ENCODE results near the gene CMPK1.
A peak's percentile ranks its signal among the peaks of the same experiment; 100 is the strongest.
"Not testable (repeated sequence)": the region's sequence is repeated elsewhere in the genome, so short reads cannot be mapped to it uniquely, and the experiment has no call there.

The CMPK1 gene

DNA sequence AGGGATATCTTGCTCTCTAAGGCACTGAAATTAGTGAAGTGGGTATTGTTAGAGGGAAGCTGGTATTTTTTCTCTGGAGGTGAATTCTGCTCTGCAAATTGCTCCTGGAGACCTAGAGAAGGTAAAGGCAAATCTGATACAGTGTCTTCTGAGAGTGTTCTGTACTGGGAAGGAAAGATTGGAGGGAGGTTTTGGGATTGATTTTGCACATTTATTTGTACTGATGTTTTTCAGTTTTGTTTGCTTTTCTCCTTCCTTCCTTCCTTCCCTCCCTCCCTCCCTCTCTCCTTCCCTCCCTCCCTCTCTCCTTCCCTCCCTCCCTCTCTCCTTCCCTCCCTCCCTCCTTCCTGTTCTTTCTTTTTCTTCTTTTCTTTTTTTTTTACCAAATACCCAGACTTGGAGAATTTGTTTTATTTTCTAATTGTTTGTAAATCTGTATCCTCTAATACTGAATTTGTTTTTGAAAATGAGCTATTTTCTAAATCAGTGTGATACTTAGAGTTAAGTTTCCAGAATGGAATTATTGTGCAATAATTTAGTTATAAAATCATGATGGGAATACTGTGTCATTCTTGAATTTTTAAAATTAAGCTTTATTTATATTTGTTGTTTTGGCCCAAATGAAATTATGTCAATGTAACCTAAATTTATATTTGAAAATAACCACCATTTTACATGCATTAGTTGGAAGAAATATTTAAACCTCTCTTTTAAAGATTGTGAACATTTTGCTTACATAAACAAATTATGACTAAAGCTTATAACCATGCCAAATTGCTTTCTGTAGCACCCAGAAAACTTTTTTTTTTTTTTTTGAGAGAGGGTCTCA, 4.9 kb downstream of the CMPK1 start:
- DNase-seq (ENCODE audit: low spot score) = no peak

DNA sequence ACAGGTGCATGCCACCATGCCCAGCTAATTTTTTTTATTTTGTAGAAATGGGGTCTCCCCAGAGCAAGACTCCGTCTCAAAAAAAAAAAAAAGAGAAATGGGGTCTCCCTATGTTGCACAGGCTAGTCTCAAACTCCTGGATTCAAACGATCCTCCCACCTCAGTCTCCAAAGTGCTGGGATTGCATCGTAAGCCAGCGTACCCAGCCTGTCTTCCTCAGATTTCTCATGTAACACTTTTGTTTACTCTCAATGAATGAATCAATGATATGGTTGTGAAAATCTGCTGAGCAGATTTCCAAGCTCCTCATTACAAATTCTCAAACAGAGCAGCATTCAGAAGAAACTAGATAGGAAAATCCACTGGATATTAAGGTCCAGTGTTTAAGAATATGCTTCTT, 6.6 kb downstream of the CMPK1 start:
- no peak for DNase-seq (ENCODE audit: low spot score)

DNA sequence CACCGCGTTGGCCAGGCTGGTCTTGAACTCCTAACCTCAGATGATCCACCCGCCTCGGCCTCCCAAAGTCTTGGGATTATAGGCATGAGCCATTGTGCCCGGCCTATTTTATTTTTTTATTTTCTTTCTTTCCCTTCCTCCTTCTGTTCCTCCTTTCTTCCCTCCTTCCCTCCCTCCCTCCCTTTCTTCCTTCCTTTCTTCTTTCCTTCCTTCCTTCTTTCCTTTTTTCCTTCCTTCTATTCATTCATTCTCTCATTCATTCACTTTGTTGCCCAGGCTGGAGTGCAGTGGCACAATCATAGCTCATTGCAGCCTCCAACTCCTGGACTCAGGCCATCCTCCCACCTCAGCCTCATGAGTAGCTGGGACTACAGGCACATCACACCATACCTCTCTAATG, 13.4 kb downstream of the CMPK1 start:
- DNase-seq (ENCODE audit: low spot score) = not testable (repeated sequence)

DNA sequence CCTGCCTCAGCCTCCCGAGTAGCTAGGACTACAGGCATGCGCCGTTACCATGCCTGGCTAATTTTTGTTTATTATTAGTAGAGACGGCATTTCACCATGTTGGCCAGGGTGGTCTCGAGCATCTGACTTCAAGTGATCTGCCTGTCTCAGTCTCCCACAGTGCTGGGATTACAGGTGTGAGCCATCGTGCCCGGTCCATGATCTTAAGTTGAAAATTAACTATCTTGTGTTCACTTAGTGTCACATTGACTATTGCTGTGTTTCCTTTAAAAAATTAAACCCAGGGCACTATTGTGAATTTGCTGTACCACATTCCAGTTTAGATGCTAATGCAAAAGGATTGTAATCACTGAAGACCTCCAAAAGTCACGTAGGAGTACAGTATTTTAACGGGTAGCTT, 14.1 kb downstream of the CMPK1 start:
- no peak for DNase-seq (ENCODE audit: low spot score)

DNA sequence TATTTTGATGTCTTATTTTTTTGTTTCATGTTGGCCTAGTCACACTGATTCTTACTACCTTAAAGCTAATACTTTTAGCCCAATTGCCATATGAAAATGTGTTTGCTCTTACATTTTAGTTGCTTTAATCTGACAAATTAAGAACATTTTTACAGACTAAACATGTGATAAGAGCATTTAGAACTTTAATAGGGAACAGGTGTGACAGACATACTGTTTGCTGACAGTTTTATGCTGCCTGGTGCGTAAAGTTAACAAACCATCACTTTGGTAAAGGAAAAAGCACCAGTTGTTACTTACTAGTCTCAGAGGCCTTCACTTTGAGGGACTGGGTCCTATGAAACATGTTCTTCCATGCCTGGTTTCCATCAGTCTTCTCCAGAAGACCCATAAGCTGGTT, 14.7 kb downstream of the CMPK1 start:
- no peak for DNase-seq (ENCODE audit: low spot score)

DNA sequence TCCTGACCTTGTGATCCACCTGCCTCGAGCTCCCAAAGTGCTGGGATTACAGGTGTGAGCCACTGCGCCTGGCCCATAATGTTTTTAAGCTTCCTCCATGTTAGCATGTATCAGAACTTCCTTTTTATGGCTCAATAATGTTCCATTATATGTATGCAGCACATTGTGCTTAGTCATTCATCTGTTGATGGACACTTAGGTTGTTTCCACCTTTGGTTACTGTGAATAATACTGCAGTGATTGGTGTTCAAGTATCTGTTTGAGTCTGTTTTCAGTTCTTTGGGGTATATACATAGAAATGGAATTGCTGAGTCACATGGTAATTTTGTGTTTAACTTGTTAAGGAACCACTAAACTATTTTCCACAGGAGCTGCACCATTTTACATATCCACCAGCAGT, 17.7 kb downstream of the CMPK1 start:
- DNase-seq (ENCODE audit: low spot score) = no peak

DNA sequence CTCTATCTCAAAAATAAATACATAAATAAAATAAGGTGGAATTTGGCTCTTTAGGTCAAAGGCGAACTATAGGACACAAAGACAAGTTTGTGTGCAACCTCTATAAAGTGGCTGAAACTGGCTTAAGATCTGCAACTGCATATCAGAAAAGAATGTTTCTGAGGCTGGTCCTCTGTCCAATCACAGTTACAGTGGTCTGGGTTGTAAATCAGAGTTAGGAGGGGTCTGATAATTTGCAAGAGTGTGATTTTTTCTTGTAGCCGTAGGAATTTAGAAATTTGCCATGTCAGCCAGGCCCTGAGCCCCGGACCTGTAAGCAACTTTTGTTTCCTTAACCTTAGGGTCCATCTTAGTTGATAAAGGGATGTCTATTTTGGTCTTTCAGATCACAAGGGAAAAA, 27.8 kb downstream of the CMPK1 start:
- DNase-seq (ENCODE audit: low spot score) = no peak

DNA sequence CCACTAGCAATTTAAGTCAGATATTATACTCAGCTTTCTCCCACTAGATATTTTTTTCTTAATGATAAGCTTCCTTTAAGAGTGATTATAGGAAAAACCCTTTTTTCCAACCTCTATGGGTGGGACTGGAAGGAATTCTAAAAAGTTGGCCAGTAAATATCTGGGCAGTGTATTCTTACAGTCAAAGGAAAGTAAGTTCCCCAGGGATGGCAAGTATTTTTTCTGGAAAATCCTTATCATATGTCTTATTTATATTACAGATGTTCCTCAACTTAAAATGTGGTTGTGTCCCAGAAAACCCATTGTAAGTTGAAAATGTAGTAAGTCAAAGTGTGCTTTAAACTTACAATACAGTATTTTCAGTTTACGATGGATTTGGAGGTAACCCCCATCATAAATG, 29.2 kb downstream of the CMPK1 start:
- no peak for DNase-seq (ENCODE audit: low spot score)

DNA sequence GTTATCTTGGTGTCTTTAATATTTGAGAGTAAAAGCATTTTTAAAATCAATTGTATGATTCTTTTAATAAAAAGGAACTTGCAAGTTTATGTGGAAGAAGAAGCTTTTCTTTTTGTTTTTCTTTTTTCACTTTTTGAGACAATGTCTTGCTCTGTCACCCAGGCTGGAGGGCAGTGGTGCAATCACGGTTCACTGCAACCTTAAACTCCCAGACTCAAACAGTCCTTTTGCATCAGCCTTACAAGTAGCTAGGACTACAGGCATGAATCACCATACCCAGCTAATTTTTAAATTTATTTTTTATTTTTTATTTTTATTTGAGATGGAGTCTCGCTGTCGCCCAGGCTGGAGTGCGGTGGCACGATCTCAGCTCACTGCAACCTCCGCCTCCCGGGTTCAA, 34.1 kb downstream of the CMPK1 start:
- DNase-seq (ENCODE audit: low spot score) = no peak

DNA sequence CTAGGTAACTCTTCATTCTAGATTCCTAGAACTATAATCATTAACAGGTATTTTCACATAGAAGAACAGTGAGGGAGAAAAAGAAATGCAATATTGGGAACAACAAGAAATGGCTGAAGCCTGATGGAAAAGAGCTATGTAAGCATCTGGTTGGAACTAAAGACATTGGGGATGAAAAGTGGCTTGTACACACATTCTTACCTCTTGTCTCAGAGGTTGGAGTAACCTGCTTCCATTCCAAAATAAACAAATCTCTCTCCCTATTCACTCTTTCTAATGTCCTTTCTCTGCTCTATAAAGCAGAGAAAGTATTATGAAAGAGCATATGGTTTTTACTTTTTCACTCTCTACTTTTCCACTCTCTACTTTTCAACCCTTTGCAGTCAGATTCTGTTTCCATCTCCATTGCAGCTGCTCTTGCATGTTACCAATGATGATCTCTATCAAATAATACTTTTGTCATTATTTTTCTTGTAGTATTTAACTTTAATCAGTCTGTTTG, 37.5 kb downstream of the CMPK1 start:
- DNase-seq (ENCODE audit: low spot score) = no peak

DNA sequence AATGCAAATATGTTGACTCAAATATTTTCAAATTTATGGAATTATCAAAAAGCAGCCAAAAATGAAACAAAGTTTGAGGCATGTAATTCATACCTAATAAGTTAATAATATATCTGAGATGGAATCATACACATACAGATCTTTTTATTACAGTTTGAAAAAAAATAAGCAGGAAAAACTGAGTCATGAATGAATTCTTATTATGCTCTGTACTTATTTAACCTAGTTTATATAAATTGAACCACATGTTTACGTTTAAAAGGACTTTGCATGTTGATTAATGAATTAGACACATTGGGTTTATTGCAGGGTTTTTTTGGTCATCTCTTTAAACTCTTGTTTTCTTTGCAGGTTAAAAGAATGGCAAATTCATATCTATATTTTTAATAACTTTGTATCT, 40.9 kb downstream of the CMPK1 start:
- no peak for DNase-seq (ENCODE audit: low spot score)

DNA sequence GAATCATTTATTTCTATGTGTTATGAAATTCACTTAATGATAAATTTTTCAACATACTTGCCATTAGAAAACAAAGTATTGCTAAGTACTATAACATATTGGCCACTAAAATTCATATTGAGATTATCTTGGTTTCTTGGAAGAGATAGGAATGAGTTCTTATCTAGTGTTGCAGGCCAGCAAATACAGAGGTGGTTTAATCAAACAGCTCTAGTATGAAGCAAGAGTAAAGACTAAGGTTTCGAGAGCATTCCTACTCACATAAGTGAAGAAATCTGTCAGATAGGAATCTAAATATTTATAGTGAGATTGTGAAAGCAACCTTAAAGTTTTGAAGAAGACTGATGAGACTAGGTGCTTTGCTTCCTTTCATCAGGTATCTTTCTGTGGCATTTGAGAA, 44.6 kb downstream of the CMPK1 start:
- no peak for DNase-seq (ENCODE audit: low spot score)

DNA sequence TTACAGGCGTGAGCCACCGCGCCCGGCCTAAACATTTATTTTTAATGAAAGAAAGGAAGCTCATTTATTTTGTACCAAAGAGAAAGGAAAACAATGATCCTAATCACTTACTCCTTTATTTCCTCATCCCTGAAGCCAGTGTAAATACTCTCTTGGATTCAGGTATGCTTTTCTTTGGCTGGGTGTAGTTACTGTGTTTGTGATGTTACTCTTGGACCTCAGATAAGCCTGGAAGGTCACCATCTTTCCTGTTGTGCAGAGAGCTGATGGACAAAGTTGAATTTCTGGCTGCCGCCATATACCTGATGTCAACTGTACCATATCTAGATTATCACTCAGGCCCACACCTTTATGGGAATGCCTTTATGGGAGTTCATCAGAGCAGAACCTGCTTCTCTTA, 47.1 kb downstream of the CMPK1 start:
- no peak for DNase-seq (ENCODE audit: low spot score)

DNA sequence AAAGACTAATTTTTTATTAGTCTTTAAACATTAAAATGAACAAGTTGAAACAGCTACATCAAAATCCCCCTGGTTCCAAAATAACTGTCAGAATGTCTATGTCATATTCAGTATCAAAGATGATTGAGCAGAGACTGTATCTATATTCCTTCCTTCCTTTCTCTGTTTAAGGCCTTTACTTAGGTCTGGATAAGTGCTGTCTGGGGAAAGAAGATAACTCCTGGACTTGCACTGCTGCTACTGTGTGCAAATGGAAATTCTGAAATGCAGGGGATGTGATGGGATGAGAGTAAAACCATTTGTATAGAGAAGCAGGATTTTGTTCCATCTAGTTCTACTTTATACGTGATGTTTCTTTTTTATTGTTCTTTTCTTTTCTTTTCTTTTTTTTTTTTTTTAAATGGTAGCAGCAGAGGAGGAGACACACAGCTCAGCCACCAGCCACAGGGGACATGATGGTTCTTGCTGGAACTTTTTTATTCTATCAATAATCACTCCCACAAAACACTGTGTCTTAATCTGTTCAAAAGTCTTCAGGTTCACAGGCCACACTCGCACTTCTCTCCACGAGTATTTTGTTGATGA, 48.9 kb downstream of the CMPK1 start:
- no peak for DNase-seq (ENCODE audit: low spot score)

DNA sequence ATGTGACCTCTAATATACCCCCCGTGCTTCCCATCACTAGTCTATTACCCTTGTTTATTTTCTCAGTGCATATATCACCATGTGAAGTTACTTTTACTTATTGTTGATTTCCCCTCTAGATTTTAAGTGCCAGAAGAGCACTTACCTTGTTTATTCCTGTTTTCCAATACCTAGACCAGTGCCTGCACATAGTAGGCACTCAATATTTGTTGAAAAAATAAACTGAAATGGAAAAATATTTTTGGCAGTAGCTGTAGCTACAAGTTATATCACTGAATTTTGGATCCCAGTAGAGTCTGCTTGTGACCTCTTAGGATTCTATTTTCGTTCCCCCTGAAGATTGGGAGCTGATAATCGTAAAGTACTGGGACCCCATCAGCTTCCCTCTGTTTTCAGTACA, 50.5 kb downstream of the CMPK1 start:
- no peak for DNase-seq (ENCODE audit: low spot score)

DNA sequence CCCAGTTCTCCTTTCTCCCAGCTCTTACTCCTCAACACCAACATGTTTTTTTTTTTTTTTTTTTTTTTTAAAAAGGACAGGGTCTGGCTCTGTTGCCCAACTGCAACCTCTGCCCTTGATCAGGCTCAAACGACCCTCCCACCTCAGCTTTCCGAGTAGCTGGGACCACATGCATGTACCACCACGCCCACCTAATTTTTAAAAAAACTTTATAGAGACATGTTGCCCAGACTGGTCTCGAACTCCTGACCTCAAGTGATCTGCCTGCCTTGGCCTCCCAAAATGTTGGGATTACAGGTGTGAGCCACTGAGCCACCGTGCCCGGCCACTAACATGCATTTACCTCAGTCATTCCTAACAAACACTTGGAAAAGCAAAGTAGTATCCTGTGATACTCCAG, 51.4 kb downstream of the CMPK1 start:
- DNase-seq (ENCODE audit: low spot score) = no peak

DNA sequence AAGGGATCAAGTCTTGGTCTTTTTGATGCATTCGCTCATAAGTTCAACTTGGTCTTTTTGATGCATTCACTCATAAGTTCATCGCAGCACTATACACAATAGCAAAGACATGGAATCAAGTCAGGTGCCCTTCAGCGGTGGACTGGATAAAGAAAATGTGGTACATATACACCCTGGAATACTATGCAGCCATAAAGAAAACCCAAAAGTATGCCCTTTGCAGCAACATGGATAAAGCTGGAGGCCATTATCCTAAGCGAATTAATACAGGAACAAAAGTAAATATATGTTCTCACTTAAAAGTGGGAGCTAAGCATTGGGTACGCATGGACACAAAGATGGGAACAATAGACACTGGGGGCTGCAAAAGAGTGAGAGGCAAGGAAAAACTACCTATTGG, 52.7 kb downstream of the CMPK1 start:
- DNase-seq (ENCODE audit: low spot score) = no peak

DNA sequence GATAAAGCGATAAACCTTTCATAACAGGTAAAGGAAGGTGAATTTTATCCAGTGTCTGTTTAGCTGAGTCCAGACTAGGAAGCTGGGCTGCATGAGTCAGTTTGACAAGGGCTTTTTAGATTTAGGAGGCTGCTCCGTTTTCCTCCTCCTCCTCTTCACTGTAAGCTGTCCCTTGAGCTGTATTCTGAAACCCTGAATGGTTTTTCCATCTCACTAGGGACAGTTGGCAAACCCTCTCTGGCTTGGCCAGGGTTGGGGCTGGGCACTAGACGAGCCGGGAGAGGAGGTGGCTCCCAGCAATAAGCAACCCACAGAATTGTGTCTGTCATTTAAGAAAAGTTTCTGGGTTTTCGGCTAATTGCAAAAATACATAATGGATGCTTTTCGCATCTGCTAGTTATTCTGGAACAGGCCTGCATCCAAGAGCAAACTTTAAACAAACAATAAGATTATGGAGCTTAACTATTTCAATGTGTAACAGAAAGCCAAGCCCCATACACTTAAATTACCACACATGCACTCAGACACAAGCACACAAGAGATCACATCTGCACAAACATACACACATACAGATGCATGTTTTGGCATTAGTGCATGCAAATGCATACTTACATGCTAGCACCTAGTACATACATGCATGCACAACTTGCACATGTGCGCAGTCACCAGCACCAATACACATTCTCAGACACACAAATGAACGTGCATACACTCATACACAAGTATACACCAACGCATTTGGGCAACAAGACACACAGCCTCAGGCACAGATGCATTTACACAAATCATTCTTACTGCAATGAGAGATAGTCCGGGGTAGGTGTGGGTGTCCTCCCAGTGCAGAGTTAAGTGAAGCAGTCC, 54.7 kb downstream of the CMPK1 start:
- DNase-seq (ENCODE audit: low spot score) = no peak

DNA sequence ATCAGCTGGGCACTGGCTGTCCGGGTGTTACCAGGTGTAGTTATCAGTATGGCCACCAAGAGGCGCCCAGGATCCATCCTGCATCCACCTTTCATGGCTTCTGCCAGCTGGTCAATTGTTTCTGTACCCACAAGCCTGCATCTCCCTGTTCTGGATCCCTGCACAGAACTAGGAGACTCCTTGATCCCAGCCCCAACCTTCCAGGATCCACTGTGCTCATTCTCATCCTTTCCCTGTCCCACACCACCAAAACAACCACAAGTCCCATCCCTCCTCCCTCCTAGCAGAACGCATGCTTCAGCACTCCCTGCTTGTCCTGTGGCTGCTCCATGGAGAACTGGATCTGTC, 55.3 kb downstream of the CMPK1 start:
- DNase-seq (ENCODE audit: low spot score) = peak; percentile 67

DNA sequence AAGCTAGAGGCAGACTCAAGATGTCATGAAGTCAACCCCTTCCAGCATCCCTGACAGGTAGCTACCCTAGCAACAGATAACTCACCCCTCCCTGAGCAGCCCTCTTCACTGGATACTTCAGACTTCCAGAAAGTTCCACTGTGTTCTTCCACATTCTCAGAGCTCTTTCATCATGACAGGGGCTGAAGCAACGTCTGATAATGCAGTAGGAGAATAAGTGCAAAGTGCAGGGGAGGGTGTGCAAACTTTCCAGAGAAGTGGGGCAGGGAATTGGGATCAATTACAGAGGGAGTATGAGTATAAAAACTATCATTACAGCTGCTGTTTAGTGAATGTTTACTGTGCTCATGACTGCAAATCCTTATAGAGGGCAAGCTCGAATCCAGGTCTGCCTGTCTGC, 56.1 kb downstream of the CMPK1 start:
- no peak for DNase-seq (ENCODE audit: low spot score)

DNA sequence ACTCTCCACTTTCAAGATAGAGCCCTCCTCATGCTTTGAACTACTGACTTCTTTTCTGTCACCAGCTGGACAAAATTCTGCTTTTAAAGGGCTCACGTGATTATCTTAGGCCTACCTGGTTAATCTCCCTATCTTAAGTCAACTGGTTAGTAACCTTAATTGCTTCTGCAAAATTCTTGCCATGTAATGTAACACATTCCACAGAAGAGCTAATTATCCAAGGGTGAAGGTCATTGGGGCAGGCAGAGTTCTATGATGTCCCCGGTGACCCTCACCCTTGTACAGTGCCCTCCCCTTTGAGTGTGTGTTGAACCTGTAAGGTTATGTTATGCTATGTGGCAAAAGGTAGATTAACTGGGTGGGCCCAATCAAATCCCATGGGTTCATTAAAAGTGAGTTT, 57.3 kb downstream of the CMPK1 start:
- no peak for DNase-seq (ENCODE audit: low spot score)

DNA sequence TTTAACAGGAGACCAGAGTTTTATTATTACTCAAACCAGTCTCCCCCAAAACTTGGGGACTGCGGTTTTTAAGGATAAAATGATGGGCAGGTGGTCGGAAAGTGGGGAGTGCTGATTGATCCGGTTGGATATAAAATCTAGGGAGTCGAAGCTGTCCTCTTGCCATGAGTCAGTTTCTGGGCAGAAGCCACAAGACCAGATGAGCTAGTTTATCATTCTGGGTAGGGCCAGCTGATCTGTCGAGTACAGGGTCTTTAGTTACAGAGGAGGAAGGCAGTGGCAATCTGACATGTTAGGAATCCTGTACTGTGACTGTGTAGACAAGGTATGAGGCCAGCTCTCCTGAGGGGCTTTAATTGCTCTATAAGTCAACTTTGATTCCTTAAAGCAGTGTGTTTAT, 59.6 kb downstream of the CMPK1 start:
- DNase-seq (ENCODE audit: low spot score) = no peak

DNA sequence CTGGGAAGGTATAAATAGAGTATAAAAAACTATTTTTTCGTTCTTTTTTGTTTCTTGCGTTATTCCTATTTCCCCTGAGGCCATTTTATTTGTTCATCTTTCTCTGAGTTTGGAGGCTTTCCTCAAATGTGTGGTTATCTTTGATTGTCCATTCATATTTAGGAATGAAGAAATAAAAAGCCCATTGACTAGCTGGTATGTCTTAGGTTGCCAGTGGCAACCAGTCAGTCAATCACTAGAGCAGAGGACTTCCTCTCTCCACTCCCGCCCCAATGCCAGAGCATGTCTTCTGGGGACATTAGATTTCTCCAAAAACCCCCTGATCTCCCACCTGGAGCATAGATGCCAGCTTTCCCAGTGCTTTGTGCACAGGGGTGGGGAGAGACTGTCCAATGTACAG, 61.8 kb downstream of the CMPK1 start:
- DNase-seq (ENCODE audit: low spot score) = no peak
